Measurements from ENCODE around the gene TMEM145.
A peak's percentile ranks its signal among the peaks of the same experiment; 100 is the strongest.

Gene TMEM145

DNA sequence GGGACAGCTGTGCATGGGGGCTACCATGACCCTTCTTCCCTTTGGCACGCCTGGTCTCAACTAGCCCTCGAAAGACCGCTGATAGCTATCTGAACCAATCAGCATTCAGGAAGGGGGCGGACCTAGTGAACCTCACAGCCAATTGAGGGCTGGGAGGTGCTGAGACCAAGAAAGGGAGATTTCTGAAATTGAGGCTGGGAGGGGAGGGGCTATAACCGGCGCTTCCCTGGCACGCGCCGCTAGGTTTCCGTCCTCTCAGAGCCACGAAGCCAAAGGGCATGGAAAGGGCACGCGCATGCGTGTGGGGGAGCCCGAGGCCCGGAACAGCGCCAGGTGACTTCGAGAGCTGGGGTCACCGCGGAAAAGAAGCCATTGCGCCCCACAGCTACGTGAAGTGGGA, 6.5 kb upstream of the TMEM145 start:
- H3K4me1 Mint-ChIP-seq (ENCODE audit: low read depth): peaks cover 16% of the 10 kb centered on the region
- peaks cover 11% of the 10 kb centered on the region for H3K27me3 Mint-ChIP-seq (ENCODE audit: low read depth)
- no peak overlapping the region for H3K4me3 Mint-ChIP-seq
- H3K36me3 Mint-ChIP-seq (ENCODE audit: low read depth): no peaks in the 10 kb centered on the region
- no peak overlapping the region for H3K27ac Mint-ChIP-seq
- H3K9me3 Mint-ChIP-seq: no peaks in the 10 kb centered on the region

DNA sequence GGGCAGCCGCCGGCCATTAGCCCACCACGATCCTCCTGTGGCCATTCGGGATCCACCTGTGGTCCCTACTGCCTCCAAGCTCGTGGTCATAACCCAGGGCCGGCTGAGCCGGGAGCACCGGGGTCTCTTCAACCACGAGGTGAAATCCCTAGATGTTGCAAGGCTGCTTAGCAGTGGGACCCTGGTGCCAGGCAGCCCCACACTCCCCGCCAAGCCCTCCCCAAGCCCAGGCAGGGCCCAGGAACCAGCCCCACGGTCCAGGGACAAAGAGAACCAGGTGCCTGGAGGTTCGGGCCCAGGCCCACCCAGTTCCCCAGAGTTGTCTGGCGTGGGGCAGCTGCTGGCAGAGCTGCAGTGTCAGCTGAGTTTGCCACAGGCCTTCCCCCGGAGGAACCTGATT, 3.4 kb upstream of the TMEM145 start:
- no peak overlapping the region for H3K27ac Mint-ChIP-seq
- H3K4me3 Mint-ChIP-seq: no peak overlapping the region
- H3K9me3 Mint-ChIP-seq: no peaks in the 10 kb centered on the region
- no peaks in the 10 kb centered on the region for H3K36me3 Mint-ChIP-seq (ENCODE audit: low read depth)
- H3K27me3 Mint-ChIP-seq (ENCODE audit: low read depth): peaks cover 36% of the 10 kb centered on the region
- H3K4me1 Mint-ChIP-seq (ENCODE audit: low read depth): peaks cover 9% of the 10 kb centered on the region

DNA sequence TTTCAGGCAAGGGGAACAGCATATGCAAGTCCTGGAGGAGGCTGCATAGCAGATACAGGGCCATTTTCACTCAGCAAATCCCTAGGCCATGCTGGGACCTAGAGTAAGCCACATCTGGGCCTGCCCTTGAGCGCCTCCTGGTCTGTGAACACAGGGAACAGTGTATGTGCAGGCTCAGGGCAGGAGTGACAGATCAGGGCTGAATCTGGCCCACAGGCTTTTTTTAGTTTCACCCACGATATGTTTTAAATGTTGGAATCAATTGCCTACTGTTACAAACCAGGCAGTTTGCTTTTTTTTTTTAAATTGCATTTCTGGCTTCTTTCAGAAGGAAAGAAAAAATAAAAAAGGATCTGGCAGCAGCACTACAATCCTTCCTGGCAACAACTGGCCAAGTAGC, 1.5 kb upstream of the TMEM145 start:
- peaks cover 43% of the 10 kb centered on the region for H3K27me3 Mint-ChIP-seq (ENCODE audit: low read depth)
- no peaks in the 10 kb centered on the region for H3K9me3 Mint-ChIP-seq
- H3K36me3 Mint-ChIP-seq (ENCODE audit: low read depth): no peaks in the 10 kb centered on the region
- H3K4me1 Mint-ChIP-seq (ENCODE audit: low read depth): peaks cover 9% of the 10 kb centered on the region
- no peak overlapping the region for H3K27ac Mint-ChIP-seq
- no peak overlapping the region for H3K4me3 Mint-ChIP-seq

GRCh38 chr19:42312370-42312769, 739 bp upstream of the TMEM145 start:
- Mint-ChIP-seq H3K27me3 (ENCODE audit: low read depth) (peaks cover 48% of the 10 kb centered on the region), H3K4me3 (peak overlapping the region; percentile 80), H3K4me1 (ENCODE audit: low read depth) (peaks cover 14% of the 10 kb centered on the region), H3K9me3 (no peaks in the 10 kb centered on the region), H3K36me3 (ENCODE audit: low read depth) (no peaks in the 10 kb centered on the region), H3K27ac (no peak overlapping the region)

GRCh38 chr19:42313840-42314755, 989 bp downstream of the TMEM145 start:
- Mint-ChIP-seq H3K27ac (no peak overlapping the region), H3K27me3 (ENCODE audit: low read depth) (peaks cover 48% of the 10 kb centered on the region), H3K4me3 (peak overlapping the region; percentile 38), H3K9me3 (no peaks in the 10 kb centered on the region), H3K4me1 (ENCODE audit: low read depth) (peaks cover 14% of the 10 kb centered on the region), H3K36me3 (ENCODE audit: low read depth) (no peaks in the 10 kb centered on the region)

DNA sequence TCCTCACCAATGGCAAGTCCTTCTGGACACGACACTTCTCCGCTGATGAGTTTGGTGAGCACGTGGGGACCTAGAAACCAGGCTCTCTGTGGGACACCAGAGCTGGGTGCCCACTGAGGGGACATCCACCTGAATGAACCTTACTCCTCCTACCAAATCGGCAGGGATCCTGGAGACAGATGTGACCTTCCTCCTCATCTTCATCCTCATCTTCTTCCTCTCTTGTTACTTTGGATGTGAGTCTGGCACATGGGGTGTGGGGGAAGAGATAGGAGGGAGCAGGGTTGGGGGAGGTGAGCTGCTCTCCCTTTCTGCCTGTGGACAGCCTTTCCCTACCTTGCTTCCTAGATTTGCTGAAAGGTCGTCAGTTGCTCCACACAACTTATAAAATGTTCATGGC, 1.9 kb downstream of the TMEM145 start:
- Mint-ChIP-seq H3K36me3 (ENCODE audit: low read depth) (no peaks in the 10 kb centered on the region), H3K4me3 (no peak overlapping the region), H3K4me1 (ENCODE audit: low read depth) (peaks cover 14% of the 10 kb centered on the region), H3K27me3 (ENCODE audit: low read depth) (peaks cover 48% of the 10 kb centered on the region), H3K27ac (no peak overlapping the region), H3K9me3 (no peaks in the 10 kb centered on the region)

DNA sequence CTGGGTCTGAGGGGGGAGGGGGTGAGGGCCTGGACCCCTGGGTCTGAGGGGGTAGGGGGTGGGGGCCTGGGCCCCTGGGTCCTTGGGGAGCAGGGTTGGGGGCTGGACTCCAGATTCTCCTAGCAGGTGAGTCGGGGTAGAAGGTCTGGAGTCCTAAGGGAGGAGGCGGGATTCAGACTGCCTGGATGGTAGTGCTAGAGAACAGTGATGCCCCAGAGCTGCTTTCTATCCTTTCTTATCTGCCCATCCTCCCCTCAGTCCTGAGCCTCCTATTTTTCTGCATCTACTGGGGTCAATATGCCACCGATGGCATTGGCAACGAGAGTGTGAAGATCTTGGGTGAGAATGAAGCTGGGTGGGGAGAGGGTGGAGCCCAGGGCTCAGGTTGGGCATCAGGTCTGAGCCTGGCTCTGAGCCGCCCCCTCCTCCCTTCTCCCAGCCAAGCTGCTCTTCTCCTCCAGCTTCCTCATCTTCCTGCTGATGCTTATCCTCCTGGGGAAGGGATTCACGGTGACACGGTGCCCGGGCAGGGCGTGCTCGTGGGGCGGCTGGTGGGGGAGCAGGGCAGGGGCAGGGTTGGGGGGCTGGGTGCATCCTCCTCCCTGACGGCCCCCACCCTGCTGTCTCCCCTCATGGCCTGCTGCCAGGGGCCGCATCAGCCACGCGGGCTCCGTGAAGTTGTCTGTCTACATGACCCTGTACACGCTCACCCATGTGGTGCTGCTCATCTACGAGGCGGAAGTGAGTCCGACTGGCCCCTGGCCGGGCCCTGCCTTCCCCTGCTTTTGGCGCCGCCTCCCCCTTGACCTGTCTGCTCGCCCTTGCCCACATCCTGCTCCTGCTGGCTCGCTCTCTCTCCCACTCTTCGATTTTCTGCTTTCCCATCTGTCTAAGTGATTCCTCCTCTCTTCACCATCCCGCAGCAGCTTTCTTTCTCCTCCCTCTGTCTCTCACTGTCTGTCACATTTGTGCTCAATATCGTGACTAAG, 3.4 kb downstream of the TMEM145 start:
- peak overlapping the region; percentile 26 for H3K27ac Mint-ChIP-seq
- peaks cover 47% of the 10 kb centered on the region for H3K27me3 Mint-ChIP-seq (ENCODE audit: low read depth)
- H3K4me3 Mint-ChIP-seq: no peak overlapping the region
- H3K9me3 Mint-ChIP-seq: no peaks in the 10 kb centered on the region
- H3K36me3 Mint-ChIP-seq (ENCODE audit: low read depth): no peaks in the 10 kb centered on the region
- H3K4me1 Mint-ChIP-seq (ENCODE audit: low read depth): peaks cover 14% of the 10 kb centered on the region

- Mint-ChIP-seq H3K9me3 (no peaks in the 10 kb centered on the region), H3K27me3 (ENCODE audit: low read depth) (peaks cover 47% of the 10 kb centered on the region), H3K36me3 (ENCODE audit: low read depth) (no peaks in the 10 kb centered on the region), H3K27ac (no peak overlapping the region), H3K4me3 (no peak overlapping the region), H3K4me1 (ENCODE audit: low read depth) (peaks cover 14% of the 10 kb centered on the region)
Observed at GRCh38 chr19:42317535-42317934, 4.4 kb downstream of the TMEM145 start.

DNA sequence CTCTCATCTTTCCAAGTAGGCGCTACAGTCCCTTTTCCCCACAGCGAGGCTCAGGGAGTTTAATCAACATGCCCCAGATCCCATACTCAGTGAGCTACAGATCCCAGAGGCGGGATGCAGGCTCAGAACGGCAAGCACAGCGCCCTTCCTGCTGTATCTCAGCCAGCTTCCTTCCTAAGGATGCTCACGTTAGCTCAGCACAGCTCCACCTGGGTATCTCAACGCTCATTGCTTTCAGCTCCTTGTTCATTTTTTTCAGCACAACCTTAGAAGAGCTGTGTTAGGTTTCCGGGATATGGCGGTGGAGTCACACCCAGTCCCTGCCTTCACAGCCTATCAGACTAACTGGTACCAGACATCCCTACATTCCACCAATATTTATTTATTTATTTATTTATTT, 9.2 kb downstream of the TMEM145 start:
- H3K27me3 Mint-ChIP-seq (ENCODE audit: low read depth): peaks cover 36% of the 10 kb centered on the region

GRCh38 chr19:42323473-42323851, 10.4 kb downstream of the TMEM145 start:
- no peak overlapping the region for H3K27ac Mint-ChIP-seq
- H3K4me1 Mint-ChIP-seq (ENCODE audit: low read depth): peaks cover 13% of the 10 kb centered on the region
- H3K4me3 Mint-ChIP-seq: peak overlapping the region; percentile 21
- peaks cover 5% of the 10 kb centered on the region for H3K36me3 Mint-ChIP-seq (ENCODE audit: low read depth)
- H3K9me3 Mint-ChIP-seq: no peaks in the 10 kb centered on the region
- peaks cover 36% of the 10 kb centered on the region for H3K27me3 Mint-ChIP-seq (ENCODE audit: low read depth)

More for the DNA sequence above, 9.2 kb downstream of the TMEM145 start:
- peaks cover 11% of the 10 kb centered on the region for H3K4me1 Mint-ChIP-seq (ENCODE audit: low read depth)
- H3K9me3 Mint-ChIP-seq: no peaks in the 10 kb centered on the region
- H3K27ac Mint-ChIP-seq: no peak overlapping the region
- peaks cover 5% of the 10 kb centered on the region for H3K36me3 Mint-ChIP-seq (ENCODE audit: low read depth)
- H3K4me3 Mint-ChIP-seq: no peak overlapping the region

DNA sequence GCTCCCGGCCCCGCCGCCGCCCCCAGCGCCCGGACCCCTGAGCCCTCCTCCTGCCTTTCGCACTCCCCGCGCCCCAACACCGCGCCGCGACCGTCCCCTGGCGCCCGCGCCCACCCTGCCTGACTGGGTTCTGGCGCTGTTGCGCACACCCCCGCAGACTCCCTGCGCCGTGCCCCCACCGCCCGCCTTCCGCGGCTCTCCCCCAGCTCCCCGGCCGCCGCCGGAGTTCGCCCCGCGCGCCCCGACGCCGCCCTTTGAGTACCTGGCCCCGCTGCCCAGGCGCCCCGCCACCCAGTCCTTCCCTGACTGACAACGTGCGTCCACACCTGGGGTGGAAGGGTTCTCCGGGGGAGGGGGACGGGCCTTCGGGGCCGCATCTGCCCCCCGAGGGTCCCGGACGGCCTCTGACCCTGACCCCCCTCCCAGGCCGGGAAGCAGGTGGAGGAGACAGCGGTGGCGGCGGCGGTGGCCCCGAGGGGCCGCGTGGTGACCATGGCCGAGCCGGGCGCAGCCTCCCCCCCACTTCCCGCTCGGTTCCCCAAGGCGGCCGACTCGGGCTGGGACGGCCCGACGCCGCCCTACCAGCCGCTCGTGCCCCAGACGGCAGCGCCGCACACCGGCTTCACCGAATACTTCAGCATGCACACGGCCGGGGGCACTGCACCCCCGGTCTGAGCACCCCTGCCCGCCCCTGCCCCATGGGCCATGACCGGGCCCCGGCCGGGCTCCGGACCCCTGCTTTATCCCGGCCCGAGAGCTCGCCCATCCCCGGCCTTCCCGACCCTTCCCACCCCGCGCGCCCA, 10.9 kb downstream of the TMEM145 start:
- H3K9me3 Mint-ChIP-seq: no peaks in the 10 kb centered on the region
- peaks cover 5% of the 10 kb centered on the region for H3K36me3 Mint-ChIP-seq (ENCODE audit: low read depth)
- H3K4me1 Mint-ChIP-seq (ENCODE audit: low read depth): peaks cover 13% of the 10 kb centered on the region
- H3K27me3 Mint-ChIP-seq (ENCODE audit: low read depth): peaks cover 36% of the 10 kb centered on the region
- no peak overlapping the region for H3K27ac Mint-ChIP-seq
- H3K4me3 Mint-ChIP-seq: no peak overlapping the region

DNA sequence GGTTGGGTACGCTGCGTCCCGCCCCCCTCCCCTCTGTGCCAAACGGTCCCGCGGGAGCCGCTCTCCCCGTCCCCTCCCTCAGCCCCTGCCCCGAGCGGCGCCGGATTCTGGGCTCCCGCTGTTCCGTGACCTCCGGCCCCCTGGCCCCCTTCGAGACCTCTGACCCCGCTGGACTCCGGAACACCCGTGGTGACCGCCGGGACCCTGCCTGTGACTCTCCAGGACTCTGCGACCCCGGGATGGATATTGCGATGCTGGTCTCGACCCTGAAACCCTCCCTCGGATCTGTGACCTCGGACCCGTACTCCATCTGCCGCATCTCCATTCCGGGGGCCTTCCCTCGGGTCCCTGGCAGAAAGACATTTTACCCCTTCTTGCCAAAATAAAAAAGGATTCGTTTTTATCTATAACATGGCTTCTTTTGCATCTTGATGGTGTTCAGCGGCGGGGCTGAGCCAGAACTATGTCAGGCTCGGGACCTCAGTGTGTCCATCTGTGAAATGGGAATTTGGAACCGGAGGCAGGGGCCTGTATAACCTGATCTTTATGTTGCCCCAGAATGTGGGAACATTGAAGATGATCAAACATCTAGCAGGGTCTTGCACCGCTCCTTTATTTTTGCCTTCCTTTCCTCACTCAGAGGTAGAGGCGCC, 11.7 kb downstream of the TMEM145 start:
- Mint-ChIP-seq H3K4me1 (ENCODE audit: low read depth) (peaks cover 13% of the 10 kb centered on the region), H3K4me3 (peak overlapping the region; percentile 85), H3K36me3 (ENCODE audit: low read depth) (peaks cover 5% of the 10 kb centered on the region), H3K27ac (peak overlapping the region; percentile 61), H3K9me3 (no peaks in the 10 kb centered on the region), H3K27me3 (ENCODE audit: low read depth) (peaks cover 36% of the 10 kb centered on the region)

DNA sequence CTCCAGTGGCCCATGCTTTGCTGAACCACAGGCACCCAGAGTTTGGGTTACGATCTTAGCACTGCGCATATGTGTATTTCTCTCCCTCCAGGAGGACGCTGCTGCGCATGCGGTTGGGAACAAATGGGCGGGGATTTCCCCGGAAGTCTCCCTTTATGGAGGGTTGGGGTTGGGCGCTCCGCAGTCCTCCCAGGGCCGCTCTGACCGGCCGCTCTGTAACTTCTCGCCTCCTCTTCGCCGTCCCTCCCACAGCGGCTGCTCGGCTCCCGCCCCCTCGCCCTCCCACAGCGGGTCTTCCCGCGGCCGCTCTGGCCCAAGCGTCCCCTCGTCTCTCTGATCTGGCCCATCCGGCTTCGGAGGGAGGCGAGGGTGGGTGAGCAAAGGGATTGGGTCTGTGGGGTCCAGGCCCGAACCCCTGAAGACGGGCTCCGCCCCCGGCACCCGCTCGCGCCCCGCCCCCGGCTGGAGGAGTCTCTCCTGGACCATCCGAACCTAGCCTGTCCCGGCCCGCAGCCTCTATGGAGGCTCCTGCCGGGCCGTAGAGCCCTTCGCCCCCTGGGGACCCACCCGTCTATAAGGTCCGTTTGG, 12.3 kb downstream of the TMEM145 start, which contains the start of gene MEGF8:
Gene MEGF8, plus strand, starts transcription at position 328 of the 588 bp plus-strand sequence. CDS start 609 bp downstream, outside the sequence.
- Mint-ChIP-seq H3K4me3 (peak within 1 kb of the TSS; percentile 85), H3K27ac (peak within 1 kb of the TSS; percentile 61), H3K4me1 (ENCODE audit: low read depth) (peaks cover 13% of the 10 kb centered on the region), H3K27me3 (ENCODE audit: low read depth) (peaks cover 35% of the 10 kb centered on the region), H3K36me3 (ENCODE audit: low read depth) (peaks cover 5% of the 10 kb centered on the region), H3K9me3 (no peaks in the 10 kb centered on the region)

All from T-helper 1 cell treated with Interleukin-12 subunit alpha and Interleukin-12 subunit beta and Interleukin-4 antibody, amounts not matched to agents 30 μg/mL and 1 μg/mL, for 36 hours (primary cell).